OCI-LY1 (cell line): Measurements from ENCODE around the gene MECP2.

ENCODE experiments used
- H2AFZ ChIP-seq: fragments of 200-600 bp; sonication (generic), shearing (Covaris generic); 2 replicates; pipeline ENCODE4 v1.6.0; 2014; ENCODE audit warnings: antibody characterized with exemption, mild to moderate bottlenecking, low read length
- H3F3A ChIP-seq: fragments of 200-600 bp; sonication (generic), shearing (Covaris generic); 2 replicates; pipeline ENCODE4 v1.6.0; 2014; ENCODE audit warnings: mild to moderate bottlenecking, antibody characterized with exemption, low read length, moderate library complexity; ENCODE audit not compliant: insufficient read depth
- H3K27ac ChIP-seq: fragments of 200-600 bp; sonication (generic); 2 replicates; pipeline ENCODE4 v1.5.1; 2014; ENCODE audit warnings: low read length, mixed run types, mild to moderate bottlenecking, low read depth; ENCODE audit not compliant: poor library complexity, severe bottlenecking
- H3K27me3 ChIP-seq: fragments of 200-600 bp; sonication (generic); 2 replicates; pipeline ENCODE4 v1.6.0; 2014; ENCODE audit warnings: antibody characterized with exemption, mild to moderate bottlenecking, low read length, moderate library complexity; ENCODE audit not compliant: insufficient read depth
- H3K36me3 ChIP-seq: fragments of 200-600 bp; sonication (generic); 2 replicates; pipeline ENCODE4 v1.6.1; 2014; ENCODE audit warnings: mild to moderate bottlenecking, antibody characterized with exemption, low read length, moderate library complexity, mixed read lengths; ENCODE audit not compliant: insufficient read depth
- H3K4me1 ChIP-seq: fragments of 200-600 bp; sonication (generic); 2 replicates; pipeline ENCODE4 v1.5.1; 2014; ENCODE audit warnings: mild to moderate bottlenecking, low read length, moderate library complexity; ENCODE audit not compliant: insufficient read depth, severe bottlenecking
- H3K4me2 ChIP-seq: fragments of 200-600 bp; sonication (generic), shearing (Covaris generic); 2 replicates; pipeline ENCODE4 v1.6.1; 2014; ENCODE audit warnings: low read length
- H3K4me3 ChIP-seq: fragments of 200-600 bp; sonication (generic); 2 replicates; pipeline ENCODE4 v1.5.1; 2014; ENCODE audit warnings: low read length, low read depth, mild to moderate bottlenecking, mixed read lengths; ENCODE audit not compliant: poor library complexity, severe bottlenecking
- H3K79me2 ChIP-seq: fragments of 200-600 bp; shearing (Covaris generic); 2 replicates; pipeline ENCODE4 v1.6.1; 2016; ENCODE audit warnings: mixed run types, low read length, mixed read lengths; ENCODE audit not compliant: insufficient read depth
- H3K9ac ChIP-seq: fragments of 200-600 bp; sonication (generic), shearing (Covaris generic); 2 replicates; pipeline ENCODE4 v1.6.1; 2014; ENCODE audit warnings: mild to moderate bottlenecking, low read length, mixed read lengths
- H3K9me2 ChIP-seq: fragments of 200-600 bp; sonication (generic), shearing (Covaris generic); 2 replicates; pipeline ENCODE4 v1.6.1; 2014; ENCODE audit warnings: low read depth, mild to moderate bottlenecking, low read length, mixed read lengths
- H3K9me3 ChIP-seq: fragments of 200-600 bp; shearing (Covaris generic); 2 replicates; pipeline ENCODE4 v1.6.1; 2014; ENCODE audit warnings: low read length, mixed read lengths
- H4K20me1 ChIP-seq: fragments of 200-600 bp; sonication (generic), shearing (Covaris generic); 2 replicates; pipeline ENCODE4 v1.6.0; 2016; ENCODE audit warnings: mild to moderate bottlenecking, low read length; ENCODE audit not compliant: insufficient read depth
- EZH2 ChIP-seq: fragments of 200-600 bp; sonication (generic), shearing (Covaris generic); IDR thresholded peaks from 2 replicates; pipeline ENCODE4 v1.8.0; 2017; ENCODE audit warnings: borderline replicate concordance, mixed run types, mild to moderate bottlenecking, antibody characterized with exemption, low read length, moderate library complexity, mixed read lengths
- TF ChIP-seq, protein P1 (sequence below): fragments of 200-600 bp; sonication (generic), shearing (Covaris generic); IDR thresholded peaks from 2 replicates; pipeline ENCODE4 v1.5.1; 2017; ENCODE audit warnings: mild to moderate bottlenecking, antibody characterized with exemption, low read length, moderate library complexity, mixed read lengths

Gene MECP2

DNA sequence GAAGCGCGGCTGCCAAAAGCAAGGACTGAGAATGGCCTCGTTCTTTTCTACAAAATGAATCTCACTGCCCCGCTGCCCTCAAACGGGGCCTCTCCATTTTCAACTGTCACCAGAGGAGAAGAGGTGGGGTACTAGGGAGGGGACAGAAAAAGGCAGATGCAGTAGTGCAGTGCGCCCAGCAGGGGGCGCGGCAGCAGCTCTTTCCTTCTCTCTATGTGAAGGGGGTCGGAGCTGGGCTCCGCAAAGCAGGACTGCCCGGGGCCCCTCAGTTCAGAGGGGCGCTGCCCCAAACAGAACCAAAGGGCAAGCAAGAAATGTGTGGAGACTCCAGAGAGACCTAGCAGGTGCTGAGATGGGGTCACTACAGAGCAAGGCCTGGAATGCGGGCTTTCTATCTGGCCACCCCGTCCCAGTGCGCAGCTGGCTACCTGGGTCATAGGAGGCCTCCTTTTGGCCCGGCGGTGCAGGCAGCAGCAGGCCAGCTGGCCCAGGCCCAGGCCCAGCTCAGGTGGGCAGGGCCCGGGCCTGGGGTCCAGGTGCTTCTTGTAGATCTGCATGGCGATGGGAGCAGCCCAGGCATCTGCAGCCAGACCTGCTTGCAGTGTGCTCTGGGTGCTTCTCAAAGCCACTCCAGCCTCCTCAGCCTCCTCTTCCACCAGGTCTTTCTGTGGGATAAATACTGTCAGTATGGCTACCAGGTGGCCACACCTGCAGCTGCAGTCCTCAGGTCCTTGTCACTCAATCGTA is 83.7 kb downstream of the MECP2 start:
- Histone ChIP-seq H3K9me2 (no peaks in the 10 kb centered on the region), H3K4me3 (no peak overlapping the region), H3K4me1 (peaks cover 13% of the 10 kb centered on the region), H4K20me1 (no peaks in the 10 kb centered on the region), H3F3A (no peaks in the 10 kb centered on the region), H3K9me3 (no peaks in the 10 kb centered on the region), H3K27ac (no peak overlapping the region), H3K27me3 (no peaks in the 10 kb centered on the region), H3K36me3 (peaks cover 82% of the 10 kb centered on the region), H2AFZ (no peak overlapping the region), H3K9ac (no peak overlapping the region), H3K79me2 (no peaks in the 10 kb centered on the region), H3K4me2 (no peak overlapping the region)
- TF ChIP-seq EZH2 = no peak
- TF ChIP-seq, protein P1, sequence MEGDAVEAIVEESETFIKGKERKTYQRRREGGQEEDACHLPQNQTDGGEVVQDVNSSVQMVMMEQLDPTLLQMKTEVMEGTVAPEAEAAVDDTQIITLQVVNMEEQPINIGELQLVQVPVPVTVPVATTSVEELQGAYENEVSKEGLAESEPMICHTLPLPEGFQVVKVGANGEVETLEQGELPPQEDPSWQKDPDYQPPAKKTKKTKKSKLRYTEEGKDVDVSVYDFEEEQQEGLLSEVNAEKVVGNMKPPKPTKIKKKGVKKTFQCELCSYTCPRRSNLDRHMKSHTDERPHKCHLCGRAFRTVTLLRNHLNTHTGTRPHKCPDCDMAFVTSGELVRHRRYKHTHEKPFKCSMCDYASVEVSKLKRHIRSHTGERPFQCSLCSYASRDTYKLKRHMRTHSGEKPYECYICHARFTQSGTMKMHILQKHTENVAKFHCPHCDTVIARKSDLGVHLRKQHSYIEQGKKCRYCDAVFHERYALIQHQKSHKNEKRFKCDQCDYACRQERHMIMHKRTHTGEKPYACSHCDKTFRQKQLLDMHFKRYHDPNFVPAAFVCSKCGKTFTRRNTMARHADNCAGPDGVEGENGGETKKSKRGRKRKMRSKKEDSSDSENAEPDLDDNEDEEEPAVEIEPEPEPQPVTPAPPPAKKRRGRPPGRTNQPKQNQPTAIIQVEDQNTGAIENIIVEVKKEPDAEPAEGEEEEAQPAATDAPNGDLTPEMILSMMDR = peak; percentile 80

DNA sequence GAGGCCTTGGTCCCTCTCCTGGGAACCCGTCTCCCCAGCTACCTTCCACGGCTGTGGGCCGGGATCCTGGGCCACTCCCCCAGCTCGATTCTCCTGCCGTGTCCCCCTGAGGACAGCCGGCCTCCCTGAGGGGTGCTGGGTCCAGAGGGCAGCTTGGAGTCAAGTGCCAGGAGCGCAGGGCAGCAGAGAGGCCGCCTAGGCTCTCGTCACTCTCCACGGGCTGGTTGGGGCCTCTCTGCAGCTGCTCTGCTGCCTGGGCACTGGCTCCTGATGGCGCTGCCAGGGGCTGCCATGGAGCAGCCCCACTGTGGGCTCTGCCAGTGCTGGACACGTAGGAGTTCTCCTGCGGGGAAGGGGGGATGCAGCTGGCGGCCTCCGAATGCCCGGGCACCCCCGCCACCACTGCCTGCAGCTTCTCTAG is 84.5 kb downstream of the MECP2 start:
- Histone ChIP-seq H3F3A (no peaks in the 10 kb centered on the region), H3K27ac (no peak overlapping the region), H3K9me2 (no peaks in the 10 kb centered on the region), H3K79me2 (no peaks in the 10 kb centered on the region), H3K4me2 (no peak overlapping the region), H3K36me3 (peaks cover 75% of the 10 kb centered on the region), H3K9ac (no peak overlapping the region), H3K4me1 (peaks cover 13% of the 10 kb centered on the region), H3K9me3 (no peaks in the 10 kb centered on the region), H3K4me3 (no peak overlapping the region), H3K27me3 (no peaks in the 10 kb centered on the region), H2AFZ (no peak overlapping the region), H4K20me1 (no peaks in the 10 kb centered on the region)
- TF ChIP-seq EZH2 = no peak

DNA sequence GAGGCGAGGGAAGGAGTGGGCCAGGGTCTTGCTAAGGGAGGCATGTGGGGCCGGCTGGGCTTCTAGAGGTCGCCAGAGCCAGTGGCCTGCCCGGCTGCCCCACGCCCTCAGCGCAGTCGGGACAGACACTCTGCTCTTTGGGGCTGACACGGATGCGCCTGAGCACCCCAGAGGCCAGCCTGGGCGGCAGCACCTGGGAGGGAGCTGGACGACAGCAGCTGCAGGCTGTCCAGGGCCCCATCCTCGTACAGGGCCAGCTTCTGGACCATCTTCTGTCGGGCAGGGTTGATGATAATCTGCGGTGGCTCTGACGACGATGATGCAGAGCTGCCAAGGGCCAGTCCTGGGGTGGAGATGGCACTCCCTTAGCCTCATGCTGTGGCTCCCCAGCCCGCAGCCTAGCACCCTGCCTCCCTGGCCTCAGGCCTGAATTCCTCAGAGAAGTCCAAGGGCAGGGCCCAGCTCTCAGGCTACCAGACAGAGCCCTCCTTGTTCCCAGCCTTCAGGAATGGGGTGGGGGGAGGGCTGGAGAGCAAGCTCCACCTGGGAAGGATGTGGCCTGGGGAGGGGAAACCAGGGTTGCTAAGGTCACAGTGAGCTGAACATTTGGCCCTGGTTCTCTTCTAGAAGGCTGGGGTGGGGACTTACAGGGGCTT is 85.1 kb downstream of the MECP2 start:
- no peaks in the 10 kb centered on the region for H3K79me2 ChIP-seq
- H3K36me3 ChIP-seq = peaks cover 71% of the 10 kb centered on the region
- no peaks in the 10 kb centered on the region for H3F3A ChIP-seq
- peaks cover 14% of the 10 kb centered on the region for H3K4me1 ChIP-seq
- H3K9ac ChIP-seq = no peak overlapping the region
- no peak overlapping the region for H2AFZ ChIP-seq
- H3K9me3 ChIP-seq = no peaks in the 10 kb centered on the region
- no peak overlapping the region for H3K4me2 ChIP-seq
- H3K27ac ChIP-seq = no peak overlapping the region
- no peaks in the 10 kb centered on the region for H4K20me1 ChIP-seq
- TF ChIP-seq, protein P1 = no peak
- no peaks in the 10 kb centered on the region for H3K9me2 ChIP-seq
- H3K4me3 ChIP-seq = no peak overlapping the region
- no peaks in the 10 kb centered on the region for H3K27me3 ChIP-seq
